GM18505 (cell line): ENCODE measurements around the gene MOK.

Source experiments
- ATAC-seq: cut with Tn5 transposase; IDR thresholded peaks from one replicate; pipeline ENCODE4 v1.9.1; 2021; ENCODE audit not compliant: unreplicated experiment
- POLR2A ChIP-seq: IDR thresholded peaks from 4 replicates; pipeline ENCODE4 v1.6.1; 2011; ENCODE audit warnings: borderline replicate concordance; ENCODE audit not compliant: insufficient read depth, insufficient read length; ENCODE audit errors: extremely low read depth

The MOK gene

DNA sequence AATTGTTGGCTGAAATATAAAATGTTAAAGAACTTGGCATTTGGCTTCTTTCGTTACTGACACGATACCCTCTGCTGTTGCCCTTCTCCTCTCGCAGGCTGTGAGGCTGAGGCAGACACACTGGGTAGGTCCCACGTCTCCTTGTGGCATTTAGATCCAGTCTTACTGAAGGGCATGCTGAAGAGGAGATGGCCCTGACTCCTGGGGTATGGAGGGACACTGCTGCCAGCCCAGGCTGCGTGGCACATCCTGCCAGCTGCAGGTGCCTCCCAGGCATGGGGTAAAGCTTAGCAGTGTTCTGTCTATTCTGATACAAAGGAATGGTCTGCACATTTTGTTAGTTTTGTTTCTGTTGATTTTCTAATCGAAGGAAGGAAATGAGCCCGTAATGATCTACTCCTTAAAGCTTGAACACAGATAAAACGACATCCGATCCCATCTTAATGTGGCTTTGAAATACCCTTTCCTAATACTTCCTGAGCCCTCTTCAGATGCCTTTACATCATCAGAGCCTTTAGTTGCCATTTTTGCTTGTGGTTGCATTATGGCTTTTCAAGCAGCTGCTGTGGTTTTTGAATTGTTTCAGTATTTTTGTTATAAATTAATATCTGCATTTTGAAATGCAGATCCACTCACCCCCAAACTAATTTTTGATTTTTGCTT is 104.1 kb downstream of the MOK start:
- ATAC-seq: no peak

DNA sequence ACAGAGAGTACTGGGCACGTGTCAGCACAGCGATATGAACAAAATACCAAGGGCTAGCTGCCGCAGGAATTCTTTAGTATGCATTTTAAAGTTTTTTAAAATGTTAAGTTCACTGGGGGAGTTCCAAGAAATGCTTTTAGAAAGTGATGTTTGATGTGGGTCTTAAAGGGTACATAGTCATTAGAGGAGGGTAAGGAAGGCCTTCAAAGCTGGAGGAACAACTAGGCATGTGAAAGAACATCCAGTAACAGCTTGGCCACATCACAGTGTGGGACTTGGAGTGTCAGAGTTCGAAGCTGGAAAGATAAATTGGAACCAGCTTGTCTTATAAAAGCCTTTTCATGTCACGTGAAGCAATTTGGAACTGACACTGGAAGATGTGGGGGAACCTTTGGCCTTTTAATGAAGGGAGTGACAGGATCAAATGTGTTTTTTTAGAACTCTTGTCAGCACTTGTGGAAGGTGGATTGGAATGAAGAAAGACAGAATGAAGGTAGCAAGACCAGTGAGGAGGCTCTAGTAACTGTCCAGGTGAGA is 107.6 kb downstream of the MOK start:
- ATAC-seq: no peak
- TF ChIP-seq POLR2A: no peak

More for the DNA sequence above, 104.1 kb downstream of the MOK start:
- TF ChIP-seq POLR2A: no peak

DNA sequence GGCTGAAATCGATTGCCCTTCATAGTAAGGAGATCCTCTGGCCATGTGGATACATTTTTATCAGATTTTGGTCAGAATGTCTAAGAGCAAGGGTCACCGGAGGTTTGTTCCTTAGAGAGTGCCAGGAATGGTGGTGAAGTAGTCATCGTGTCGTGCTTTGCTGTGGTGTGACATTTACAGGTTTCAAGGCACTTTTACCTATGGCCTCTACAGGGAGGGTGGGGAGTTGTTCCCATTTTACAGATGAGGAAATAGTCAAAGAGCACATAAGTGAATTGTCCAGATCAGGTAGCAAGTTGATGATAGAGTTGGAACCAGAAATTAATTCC is 108.1 kb downstream of the MOK start:
- no peak for TF ChIP-seq POLR2A
- ATAC-seq: no peak

DNA sequence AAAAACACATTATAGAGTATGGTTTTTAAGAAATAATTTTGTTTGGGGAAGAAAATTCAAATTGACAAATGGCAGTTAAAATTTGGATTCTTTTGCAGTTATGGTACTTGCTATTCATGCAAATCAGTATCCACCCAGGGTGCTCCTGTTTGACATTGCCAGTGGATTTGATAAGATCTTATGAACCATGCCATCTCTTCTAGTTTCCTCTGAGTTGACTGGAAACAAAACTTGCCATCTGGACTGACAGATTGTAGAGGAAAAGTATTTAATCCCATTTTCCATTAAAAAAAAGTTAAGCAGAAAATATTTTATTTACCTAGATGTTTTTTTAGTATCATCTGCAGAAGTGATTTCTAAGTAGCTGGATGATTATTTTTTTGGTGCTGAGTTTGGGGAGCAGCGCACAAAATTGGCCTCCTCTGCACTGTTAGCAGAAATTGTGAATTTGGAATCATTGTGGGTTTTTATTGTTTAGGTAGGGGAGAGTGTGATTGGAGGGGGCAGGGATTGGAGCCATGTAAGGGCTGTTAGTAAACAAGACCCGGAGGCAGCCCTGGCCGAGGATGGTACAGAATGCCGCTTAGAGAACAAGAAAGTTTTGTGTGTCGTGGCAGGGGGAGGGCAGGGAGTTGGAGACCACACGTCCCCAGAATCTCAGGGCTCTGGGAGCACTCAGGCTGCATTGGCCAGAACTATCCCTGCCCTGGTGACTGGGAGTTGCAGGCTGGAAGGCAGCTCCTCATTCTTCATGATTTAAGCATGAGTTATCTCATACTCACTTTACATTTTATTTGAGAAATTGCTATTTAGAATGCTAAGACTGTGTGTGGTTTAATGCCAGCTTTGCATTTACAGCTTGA is 108.7 kb downstream of the MOK start:
- TF ChIP-seq POLR2A: no peak
- no peak for ATAC-seq

DNA sequence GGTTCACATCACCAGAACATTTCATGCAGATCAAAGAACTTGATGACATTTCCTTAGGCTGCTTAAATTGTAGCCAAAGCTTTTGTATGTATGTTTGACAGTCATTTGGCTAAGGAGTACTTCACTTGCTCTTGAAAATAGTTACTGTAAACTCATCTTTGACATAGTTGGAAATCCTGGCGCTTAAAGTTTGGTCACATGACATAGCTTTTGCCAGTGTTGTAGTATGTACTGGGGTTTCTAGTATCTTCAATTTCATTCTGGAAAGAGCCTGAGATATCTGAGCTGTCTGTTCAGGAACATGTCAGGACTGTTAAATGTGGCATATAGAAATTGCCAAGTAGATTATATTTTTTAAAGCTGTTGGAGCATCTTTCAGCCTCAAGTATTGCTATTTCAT is 109.5 kb downstream of the MOK start:
- no peak for ATAC-seq
- TF ChIP-seq POLR2A: no peak

DNA sequence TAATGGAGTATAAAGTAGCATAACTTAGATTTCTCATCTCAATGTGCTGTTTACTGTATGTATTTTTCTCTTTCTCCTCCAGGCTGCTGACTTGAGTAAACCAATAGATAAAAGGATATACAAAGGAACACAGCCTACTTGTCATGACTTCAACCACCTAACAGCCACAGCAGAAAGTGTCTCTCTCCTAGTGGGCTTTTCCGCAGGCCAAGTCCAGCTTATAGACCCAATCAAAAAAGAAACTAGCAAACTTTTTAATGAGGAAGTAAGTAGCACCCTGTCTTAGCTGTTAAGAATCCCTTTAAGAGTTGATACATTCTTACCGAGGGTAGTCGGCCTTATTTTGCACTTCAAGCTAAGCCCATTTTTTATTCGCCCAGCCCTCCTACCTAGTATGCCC is 110.1 kb downstream of the MOK start:
- no peak for ATAC-seq
- TF ChIP-seq POLR2A: no peak

DNA sequence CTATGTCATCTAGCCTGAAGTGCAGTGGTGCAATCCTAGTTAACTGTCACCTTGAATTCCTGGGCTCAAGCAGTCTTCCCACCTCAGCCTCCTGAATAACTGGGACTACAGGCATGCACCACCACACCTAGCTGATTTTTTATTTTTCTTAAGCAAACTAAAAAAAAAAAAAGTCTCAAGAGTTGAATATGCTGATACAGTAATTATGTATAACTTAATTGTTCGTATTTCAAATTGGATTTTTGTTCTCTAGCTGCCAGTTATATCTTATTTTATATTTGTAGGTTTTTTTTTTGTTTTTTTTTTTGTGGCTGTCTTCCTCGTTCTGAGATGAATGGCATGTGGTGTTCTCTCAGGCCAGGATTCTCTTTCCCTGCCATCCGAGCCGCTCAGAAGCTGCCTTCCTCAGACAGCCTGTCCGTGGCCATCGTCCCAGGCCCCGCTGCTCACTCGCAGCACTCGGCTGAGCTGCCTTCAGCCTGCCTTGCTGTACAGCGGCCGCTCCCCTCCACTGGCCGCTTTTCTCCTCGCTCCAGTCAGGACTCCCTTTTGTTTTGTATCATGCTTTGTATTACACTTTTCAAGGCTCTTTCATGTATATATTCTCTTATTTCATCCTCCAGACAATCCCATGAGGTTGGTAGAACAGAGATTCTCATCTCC is 112.0 kb downstream of the MOK start:
- TF ChIP-seq POLR2A: no peak
- ATAC-seq: no peak

DNA sequence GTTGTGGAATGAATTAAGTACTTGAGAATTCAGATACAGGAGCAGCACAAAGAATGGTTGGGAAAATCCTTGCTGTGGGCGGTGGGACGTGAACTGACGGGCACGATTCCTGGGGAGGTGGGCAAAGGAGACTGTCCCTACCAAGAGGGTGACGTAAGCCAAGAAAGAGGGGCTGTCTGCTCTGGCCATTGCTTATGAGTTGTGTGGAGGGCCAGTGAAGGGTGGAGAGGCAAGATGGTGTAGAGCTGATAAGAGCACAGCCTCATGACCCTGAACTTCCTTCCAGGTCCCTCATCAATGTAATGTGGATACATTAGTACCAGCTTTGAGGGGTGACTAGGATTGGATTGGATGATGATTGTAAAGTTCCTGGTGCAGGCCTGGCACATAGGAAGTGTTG is 115.1 kb downstream of the MOK start:
- TF ChIP-seq POLR2A: no peak
- no peak for ATAC-seq

DNA sequence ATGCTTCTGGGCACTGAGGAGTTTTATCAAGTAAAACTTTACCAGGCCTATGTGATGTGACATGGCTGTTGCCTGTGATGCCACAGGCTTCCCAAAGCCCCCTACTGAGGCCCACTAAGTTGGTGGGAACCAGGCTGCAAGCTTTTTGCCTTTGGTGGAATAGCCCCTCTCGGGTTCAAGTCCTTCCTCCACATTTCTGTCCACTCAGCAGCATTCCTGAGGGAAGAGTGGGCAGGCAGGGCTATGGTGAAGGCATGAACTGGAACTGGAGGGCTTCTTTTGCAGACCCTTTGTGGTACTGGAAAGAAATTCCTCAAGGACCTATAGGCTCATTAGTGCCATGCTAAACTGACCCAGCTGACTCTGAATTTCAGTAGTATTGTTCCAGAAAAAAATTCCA is 116.8 kb downstream of the MOK start:
- TF ChIP-seq POLR2A: no peak
- ATAC-seq: no peak

DNA sequence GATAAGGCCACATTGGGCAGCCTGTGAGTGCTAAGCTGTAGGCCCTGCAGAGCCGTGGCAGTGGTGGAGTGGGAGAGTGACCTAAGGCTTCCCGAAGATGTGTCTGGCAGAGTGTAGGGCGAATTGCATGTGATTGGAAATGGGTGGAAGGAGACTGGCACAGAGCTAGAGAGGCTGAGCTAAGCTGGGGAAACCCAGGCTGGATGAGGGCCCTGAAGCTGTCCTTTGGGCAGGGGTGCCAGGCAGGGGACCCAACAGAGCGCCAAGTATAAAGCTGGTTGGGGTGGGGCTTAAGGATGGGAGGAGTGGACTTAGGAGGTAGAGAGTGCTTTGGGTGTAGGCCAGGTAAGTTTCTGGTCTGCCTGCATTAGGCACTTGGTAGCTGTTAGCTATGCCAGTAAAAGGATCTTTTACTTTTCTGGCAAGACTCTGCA is 117.4 kb downstream of the MOK start:
- no peak for TF ChIP-seq POLR2A
- no peak for ATAC-seq

DNA sequence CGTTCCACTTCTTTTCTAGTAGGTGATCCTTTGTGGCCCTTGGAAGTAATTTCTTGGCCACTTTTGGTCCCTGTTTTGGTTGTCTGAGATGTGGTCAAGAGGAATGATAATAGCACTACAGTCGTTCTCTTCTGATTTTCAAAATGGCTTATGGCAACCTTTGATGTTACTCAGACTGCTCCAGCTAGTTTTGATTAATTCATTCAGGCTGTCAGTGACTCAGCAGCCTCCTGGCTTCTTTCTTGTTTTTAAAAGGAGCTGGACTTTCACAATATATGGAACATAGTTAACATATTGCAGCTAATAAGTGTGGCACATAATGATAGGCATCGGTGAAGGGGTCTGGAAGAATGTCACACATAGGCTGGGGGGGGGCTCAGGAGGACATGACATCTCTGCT is 117.9 kb downstream of the MOK start:
- no peak for TF ChIP-seq POLR2A
- no peak for ATAC-seq

DNA sequence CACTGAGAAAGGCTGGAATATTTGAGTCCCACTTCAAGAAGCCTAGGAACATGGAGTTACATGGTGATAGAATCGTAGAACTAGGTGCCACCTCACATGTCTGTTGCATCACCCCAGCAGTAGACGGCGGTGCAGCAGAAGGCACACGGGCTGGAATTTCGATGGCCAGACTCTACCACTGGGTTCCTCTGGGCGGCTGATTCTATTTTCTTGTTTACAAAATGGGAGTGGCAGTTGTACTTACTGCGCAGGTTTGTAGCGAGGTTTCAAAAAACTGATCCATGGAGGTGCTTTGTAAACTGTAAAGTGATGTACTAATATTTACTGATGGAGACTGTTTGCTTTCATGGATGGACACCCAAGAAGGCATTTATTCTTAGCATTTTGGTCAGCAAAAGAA is 119.6 kb downstream of the MOK start:
- TF ChIP-seq POLR2A: no peak
- ATAC-seq: no peak

DNA sequence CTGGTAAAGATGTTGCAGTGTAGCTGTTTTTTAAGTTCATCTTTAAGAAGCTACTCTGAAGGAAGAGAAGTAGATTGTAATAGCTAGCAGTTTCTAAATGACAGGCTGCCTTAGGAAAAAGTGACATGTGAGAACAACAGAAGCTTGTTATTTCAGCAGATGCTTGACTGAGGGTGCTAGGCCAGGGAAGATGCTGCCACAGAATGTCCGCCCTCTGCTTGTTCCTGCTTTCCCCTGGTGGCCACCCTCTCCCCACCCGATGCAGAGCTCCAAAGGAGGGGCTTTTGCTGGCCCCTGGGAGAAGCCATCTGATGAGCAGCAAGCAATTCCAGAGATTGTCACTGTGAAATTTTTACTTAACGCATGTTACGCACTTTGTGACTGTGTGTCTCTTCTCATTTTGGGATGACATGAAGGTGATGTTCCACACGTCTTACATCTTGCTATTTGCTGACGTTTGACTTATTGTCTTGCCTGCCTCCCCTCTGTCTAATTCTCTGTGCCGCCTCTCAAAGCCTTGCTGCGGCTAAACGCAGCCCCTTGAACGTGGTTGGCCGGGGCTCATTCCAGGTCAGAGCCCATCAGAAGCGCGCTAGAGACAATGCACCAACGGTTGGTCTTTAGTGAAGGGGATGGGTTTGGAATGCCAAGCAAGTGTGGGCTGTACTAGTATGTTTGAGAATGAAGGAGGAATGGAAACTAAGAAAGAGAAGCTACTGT is 120.5 kb downstream of the MOK start:
- ATAC-seq: no peak

More for the DNA sequence above, 120.5 kb downstream of the MOK start:
- TF ChIP-seq POLR2A: no peak
